ENCODE measurements around the gene FBRS.

DNA sequence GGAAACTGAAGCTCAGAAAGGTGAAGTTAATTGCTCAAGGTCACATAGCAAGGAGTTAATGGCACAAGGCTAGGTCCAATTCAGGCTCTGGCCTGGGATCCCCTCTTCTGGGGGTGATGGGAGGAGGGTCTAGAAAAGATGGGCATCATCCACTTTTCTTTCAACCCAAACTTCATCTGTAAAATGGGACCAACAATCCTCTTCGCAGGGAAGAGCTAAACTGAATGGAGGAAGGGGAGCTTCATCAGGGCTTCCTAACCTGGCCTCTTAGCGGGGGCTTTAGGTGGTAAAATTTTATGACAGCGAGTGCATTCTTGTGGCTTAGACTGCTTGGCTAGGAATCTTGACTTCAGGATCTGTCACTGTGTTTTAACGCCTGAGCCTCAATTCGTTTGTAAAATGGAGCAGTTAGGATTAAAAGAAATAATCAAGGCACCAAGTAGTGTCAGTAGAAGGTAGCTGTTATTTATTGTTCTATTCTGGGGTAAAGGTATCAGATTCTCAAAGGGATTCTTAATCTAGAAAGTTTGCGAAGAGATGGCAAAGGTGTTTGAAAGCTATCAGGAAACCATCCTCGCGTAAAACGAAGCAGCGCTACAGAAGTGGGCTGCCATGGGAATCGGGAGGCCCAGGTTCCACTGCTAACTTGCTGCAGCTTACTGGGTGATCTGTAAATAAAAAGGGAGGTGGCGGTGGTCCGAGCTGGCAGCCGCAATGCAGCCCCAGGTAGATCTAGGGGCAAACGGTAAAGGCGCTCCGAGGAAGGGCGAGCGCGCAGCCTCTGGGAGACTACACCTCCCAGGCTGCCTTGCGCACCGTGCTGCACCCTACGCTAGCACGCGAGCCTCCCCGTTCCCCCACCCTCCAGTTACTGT is 39.3 kb downstream of the FBRS start:
- TF ChIP-seq, protein P1, sequence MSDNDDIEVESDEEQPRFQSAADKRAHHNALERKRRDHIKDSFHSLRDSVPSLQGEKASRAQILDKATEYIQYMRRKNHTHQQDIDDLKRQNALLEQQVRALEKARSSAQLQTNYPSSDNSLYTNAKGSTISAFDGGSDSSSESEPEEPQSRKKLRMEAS (IDR thresholded peaks at IDR 0.05): no peak
- TF ChIP-seq, protein P2, sequence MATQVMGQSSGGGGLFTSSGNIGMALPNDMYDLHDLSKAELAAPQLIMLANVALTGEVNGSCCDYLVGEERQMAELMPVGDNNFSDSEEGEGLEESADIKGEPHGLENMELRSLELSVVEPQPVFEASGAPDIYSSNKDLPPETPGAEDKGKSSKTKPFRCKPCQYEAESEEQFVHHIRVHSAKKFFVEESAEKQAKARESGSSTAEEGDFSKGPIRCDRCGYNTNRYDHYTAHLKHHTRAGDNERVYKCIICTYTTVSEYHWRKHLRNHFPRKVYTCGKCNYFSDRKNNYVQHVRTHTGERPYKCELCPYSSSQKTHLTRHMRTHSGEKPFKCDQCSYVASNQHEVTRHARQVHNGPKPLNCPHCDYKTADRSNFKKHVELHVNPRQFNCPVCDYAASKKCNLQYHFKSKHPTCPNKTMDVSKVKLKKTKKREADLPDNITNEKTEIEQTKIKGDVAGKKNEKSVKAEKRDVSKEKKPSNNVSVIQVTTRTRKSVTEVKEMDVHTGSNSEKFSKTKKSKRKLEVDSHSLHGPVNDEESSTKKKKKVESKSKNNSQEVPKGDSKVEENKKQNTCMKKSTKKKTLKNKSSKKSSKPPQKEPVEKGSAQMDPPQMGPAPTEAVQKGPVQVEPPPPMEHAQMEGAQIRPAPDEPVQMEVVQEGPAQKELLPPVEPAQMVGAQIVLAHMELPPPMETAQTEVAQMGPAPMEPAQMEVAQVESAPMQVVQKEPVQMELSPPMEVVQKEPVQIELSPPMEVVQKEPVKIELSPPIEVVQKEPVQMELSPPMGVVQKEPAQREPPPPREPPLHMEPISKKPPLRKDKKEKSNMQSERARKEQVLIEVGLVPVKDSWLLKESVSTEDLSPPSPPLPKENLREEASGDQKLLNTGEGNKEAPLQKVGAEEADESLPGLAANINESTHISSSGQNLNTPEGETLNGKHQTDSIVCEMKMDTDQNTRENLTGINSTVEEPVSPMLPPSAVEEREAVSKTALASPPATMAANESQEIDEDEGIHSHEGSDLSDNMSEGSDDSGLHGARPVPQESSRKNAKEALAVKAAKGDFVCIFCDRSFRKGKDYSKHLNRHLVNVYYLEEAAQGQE (IDR thresholded peaks at IDR 0.05): no peak; the same call in 1 of the 2 replicates
- TF ChIP-seq HOXB5 (CRISPR knock-in tag; IDR thresholded peaks at IDR 0.05): no peak
- no peak for TF ChIP-seq POLR2A (IDR thresholded peaks at IDR 0.05; ENCODE audit: low read length)
- TF ChIP-seq, protein P3, sequence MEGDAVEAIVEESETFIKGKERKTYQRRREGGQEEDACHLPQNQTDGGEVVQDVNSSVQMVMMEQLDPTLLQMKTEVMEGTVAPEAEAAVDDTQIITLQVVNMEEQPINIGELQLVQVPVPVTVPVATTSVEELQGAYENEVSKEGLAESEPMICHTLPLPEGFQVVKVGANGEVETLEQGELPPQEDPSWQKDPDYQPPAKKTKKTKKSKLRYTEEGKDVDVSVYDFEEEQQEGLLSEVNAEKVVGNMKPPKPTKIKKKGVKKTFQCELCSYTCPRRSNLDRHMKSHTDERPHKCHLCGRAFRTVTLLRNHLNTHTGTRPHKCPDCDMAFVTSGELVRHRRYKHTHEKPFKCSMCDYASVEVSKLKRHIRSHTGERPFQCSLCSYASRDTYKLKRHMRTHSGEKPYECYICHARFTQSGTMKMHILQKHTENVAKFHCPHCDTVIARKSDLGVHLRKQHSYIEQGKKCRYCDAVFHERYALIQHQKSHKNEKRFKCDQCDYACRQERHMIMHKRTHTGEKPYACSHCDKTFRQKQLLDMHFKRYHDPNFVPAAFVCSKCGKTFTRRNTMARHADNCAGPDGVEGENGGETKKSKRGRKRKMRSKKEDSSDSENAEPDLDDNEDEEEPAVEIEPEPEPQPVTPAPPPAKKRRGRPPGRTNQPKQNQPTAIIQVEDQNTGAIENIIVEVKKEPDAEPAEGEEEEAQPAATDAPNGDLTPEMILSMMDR (IDR thresholded peaks at IDR 0.05): no peak
- no peak for TF ChIP-seq HDAC2 (IDR thresholded peaks at IDR 0.05)

All from A549 (cell line).